NCI-H446 treated with DMSO at 0.1 percent for 48 hours (cell line): ENCODE data around the gene RTN4RL2.

Experiments
- DNase-seq: peaks from one replicate; lab custom pipeline; 2025; lab: John Stamatoyannopoulos, UW

RTN4RL2 gene

DNA sequence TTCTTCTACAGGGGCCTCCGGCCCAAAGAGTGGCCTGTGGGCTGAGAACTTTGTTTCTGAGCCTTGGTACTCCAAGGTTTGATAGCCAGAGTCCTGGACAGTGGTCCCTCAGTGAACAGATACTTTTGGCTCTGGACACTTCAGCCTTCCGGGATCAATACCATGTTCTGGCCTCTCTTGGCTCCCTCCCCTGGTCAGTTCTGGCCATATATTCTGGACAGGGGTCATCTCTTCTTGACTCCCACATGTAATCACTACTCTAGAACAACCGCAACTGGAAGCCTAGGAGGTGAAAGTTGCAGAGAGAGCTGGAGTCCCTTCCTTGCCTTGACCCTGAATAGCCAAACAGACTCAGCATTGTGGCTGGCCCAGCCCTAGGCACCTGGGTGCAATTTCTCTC lies 2.3 kb downstream of the RTN4RL2 start:
- no peak for DNase-seq

GRCh38 chr11:57463671-57464538 lies 3.6 kb downstream of the RTN4RL2 start:
- DNase-seq, result no peak

DNA sequence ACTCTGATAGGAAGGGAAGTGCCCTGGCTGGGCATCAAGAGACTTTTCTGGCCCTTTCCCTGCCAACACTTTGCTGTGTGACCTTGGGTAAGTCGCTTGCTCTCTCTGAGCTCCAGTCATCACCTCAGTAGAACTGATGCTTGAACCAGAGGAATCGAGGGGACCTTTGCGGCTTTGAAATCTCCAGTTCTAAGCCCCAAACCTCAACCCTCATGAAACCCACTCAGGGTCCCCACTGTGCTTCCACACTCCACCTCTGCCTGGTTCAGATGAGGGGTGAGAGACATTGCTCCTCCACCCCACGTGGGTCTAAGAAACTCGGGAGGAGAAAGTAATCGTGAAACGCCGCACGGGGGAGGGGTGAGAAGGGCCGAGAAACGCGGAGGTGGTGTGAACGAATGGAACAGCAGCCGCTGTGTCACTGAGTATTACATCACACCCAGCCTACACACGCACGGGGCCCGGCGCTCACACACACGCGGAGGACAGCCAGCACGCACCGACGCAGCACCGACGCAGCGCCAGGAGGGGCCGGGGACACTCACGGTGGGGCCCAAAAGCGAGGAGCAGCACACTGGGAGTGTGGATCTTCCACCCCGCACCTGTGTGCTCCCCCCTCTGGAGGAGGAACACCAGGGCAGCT lies 4.3 kb downstream of the RTN4RL2 start:
- no peak for DNase-seq

DNA sequence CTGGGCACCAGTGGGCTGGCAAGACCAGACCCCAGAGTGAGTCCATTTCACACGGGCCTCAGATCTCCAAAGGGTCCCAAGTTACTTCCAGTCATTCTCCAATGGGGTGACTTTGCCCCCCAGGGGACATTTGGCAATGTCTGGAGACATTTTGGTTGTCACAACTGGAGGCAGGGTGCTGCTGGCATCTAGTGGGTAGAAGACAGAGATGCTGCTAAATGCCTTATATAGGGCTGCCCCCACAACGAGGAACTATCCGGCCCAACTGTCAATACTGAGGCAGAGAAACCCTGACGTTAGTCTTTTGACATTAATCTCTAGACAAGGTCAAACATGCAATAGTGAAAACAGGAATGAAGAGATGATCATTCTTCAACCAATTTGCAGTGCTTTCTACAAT lies 6.4 kb downstream of the RTN4RL2 start:
- no peak for DNase-seq

DNA sequence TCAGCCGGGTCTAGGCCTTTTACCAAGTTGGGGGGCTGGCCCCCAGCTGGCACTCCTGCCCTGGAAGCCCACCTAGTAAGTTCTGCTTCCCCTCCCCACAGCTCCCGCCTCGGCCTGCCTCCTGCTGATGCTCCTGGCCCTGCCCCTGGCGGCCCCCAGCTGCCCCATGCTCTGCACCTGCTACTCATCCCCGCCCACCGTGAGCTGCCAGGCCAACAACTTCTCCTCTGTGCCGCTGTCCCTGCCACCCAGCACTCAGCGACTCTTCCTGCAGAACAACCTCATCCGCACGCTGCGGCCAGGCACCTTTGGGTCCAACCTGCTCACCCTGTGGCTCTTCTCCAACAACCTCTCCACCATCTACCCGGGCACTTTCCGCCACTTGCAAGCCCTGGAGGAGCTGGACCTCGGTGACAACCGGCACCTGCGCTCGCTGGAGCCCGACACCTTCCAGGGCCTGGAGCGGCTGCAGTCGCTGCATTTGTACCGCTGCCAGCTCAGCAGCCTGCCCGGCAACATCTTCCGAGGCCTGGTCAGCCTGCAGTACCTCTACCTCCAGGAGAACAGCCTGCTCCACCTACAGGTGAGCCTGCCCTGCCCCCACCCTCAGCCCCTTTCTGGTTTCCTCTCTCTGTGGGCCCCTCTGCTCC lies 7.3 kb downstream of the RTN4RL2 start:
- no peak for DNase-seq

GRCh38 chr11:57468276-57468675 lies 7.9 kb downstream of the RTN4RL2 start:
- no peak for DNase-seq

GRCh38 chr11:57469268-57469667 lies 8.9 kb downstream of the RTN4RL2 start:
- no peak for DNase-seq

DNA sequence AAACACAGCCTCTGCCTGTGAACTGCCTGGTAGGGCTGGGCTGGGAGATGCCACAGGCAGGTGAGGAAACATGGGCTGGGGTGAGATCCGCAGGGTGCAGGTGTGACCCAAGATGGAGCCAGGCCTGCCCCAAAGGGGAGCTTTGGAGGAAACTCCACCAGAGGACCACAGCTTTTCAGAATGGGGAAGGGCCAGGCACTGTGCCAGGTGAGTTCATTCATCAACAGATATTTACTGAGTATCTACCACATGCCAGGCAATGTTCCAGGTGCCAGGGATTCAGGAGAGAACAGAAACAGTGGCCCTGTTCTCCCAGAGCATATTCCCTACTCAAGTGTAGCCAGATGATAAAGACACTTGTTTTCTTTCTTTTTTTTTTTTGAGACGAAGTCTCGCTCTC lies 11.2 kb downstream of the RTN4RL2 start:
- DNase-seq, result no peak

GRCh38 chr11:57473285-57473841 lies 13.0 kb downstream of the RTN4RL2 start:
- DNase-seq, result no peak

DNA sequence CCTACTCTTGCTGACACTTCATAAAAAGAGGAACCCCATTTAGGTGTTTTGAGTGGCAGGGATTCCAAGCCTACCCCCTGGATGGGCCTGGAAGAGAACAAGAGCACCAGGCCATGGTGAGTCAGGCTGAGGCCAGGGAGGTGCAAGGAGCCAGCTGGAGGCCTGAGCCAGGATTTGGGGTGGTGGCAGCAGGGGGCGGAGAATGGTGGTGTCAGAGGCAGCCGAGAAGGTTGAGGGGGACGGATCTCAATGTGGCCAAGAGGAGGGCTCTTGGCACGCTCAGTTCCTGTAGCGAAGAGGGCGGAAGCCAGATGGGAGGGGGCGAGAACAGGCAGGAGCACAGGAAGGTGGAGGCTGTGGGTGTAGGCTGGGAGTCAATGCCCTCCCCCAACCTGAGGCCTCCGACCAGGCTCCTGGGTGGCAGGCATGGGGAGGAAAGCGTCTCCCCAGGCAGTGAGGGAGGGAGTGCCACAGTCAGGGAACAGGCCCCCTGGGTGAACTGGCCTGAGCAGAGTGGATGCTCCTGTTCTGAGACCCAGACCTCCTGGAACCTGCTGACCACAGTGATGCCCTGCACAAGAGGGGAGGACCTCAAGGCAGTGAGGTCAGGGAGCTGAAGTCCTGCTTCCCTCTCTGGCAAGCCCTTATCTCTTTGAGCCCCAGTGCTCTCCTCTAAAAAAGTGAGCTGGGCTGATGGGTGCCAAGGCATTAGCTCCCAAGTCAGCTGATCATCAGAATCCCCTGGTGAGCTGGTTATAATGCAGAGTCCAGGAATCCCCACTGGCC lies 13.9 kb downstream of the RTN4RL2 start:
- no peak for DNase-seq

GRCh38 chr11:57474803-57475115 lies 14.4 kb downstream of the RTN4RL2 start:
- no peak for DNase-seq

DNA sequence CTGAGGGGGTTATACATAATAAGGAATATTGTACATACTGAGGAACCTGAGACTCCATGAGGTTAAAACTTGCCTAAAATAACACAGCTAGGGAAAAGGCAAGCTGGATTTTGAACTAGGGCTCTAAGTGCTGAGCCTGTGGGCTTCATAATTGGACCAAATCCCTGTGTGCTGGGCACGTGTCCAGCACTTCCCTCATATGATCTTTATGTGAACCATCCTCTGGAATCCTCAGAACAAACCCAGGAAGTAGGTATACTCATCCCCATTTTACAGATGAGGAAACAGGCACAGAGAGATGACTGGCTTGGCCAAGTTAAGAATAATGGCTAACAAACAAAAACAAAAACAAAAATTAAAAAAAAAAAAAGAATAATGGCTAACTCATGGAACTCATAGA lies 14.9 kb downstream of the RTN4RL2 start:
- no peak for DNase-seq

DNA sequence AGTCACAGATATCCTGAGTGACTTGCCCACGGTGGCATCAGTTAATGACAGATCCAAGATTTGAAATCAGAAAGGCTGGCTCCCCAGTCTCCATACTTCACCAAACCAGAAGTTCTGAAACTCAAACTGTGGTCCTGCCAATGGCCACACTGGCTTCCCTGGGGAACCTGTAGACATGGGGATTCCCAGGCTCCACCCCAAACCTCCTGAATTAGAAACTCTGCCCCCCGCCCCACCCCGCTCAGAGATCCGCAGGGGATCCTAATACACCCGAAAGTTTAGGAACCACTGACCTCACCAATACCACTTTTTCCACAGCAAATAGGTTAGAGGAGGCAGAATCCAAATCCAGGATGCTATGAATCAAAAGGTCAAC lies 15.3 kb downstream of the RTN4RL2 start:
- DNase-seq, result no peak

DNA sequence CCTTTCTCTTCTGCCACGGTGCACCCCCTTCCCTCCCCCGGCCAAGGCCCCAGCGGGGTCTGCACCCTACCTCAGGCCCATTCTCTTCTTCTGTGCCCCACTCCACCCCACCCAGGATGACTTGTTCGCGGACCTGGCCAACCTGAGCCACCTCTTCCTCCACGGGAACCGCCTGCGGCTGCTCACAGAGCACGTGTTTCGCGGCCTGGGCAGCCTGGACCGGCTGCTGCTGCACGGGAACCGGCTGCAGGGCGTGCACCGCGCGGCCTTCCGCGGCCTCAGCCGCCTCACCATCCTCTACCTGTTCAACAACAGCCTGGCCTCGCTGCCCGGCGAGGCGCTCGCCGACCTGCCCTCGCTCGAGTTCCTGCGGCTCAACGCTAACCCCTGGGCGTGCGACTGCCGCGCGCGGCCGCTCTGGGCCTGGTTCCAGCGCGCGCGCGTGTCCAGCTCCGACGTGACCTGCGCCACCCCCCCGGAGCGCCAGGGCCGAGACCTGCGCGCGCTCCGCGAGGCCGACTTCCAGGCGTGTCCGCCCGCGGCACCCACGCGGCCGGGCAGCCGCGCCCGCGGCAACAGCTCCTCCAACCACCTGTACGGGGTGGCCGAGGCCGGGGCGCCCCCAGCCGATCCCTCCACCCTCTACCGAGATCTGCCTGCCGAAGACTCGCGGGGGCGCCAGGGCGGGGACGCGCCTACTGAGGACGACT lies 15.9 kb downstream of the RTN4RL2 start:
- no peak for DNase-seq

DNA sequence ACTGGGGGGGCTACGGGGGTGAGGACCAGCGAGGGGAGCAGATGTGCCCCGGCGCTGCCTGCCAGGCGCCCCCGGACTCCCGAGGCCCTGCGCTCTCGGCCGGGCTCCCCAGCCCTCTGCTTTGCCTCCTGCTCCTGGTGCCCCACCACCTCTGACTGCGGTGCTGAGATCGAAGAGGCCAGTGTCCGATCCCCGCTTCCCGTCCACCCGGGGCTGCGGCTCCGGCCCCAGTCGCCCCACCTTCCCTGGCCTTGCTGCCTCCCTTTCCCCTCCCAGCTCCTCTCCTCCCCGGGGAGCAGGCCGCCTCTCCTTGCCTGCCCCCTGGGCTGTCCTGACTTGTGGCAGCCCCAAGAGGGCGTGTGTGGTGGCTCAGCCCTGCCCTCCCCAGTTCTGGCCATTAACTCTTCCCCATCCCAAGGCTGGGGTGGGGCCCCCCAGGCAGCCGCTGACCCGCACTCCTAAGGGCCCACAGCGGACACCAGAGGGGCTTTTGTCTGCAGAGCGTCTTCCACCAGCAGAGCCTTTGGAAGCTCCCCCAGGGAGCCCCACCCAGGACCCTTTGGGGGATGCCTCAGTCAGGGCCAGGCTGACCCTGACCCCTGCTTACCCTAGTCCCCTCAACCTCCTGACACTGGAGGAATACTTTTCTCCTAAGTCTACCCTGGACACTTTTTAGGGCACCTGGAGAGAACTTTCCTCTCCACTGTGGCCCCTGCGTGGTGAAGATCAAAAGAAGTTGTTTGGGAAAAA lies 16.6 kb downstream of the RTN4RL2 start:
- DNase-seq, result no peak

GRCh38 chr11:57477507-57478189 lies 17.3 kb downstream of the RTN4RL2 start:
- DNase-seq, result no peak

GRCh38 chr11:57479021-57479663 lies 18.8 kb downstream of the RTN4RL2 start:
- no peak for DNase-seq

- no peak for DNase-seq
These were observed 19.6 kb downstream of the RTN4RL2 start for GRCh38 chr11:57479911-57480310.

GRCh38 chr11:57480409-57481137 lies 20.2 kb downstream of the RTN4RL2 start:
- no peak for DNase-seq
